HepG2 (cell line): ENCODE measurements around the gene GSPT1. TPM values are rescaled to one million over a fixed set of nuclear protein-coding genes. Genes with fewer than 3 reads are reported as not detected.

Source experiments
- CC2D1A ChIP-seq: sonication (generic); formaldehyde crosslinking; IDR thresholded peaks from 2 replicates; pipeline ENCODE4 v1.8.1; 2023; ENCODE audit warnings: mild to moderate bottlenecking, missing genetic modification reagents
- CREB1 ChIP-seq, 2 experiments: fragments of 450-650 bp in 1 of 2; IDR thresholded peaks; 2 replicates each; pipeline ENCODE4 v1.6.1; 2016 to 2017; ENCODE audit warnings: control low read depth in 1 of 2, mild to moderate bottlenecking in 1 of 2, missing compliant biosample characterization in 1 of 2, missing genetic modification characterization in 1 of 2
- GATAD1 ChIP-seq: IDR thresholded peaks from 2 replicates; pipeline ENCODE4 v1.6.1; 2016; ENCODE audit warnings: missing genetic modification reagents, missing compliant biosample characterization
- GFI1 ChIP-seq: sonication (generic); formaldehyde crosslinking; IDR thresholded peaks from 2 replicates; pipeline ENCODE4 v1.5.0; 2020; ENCODE audit warnings: missing genetic modification reagents, mild to moderate bottlenecking, borderline replicate concordance
- HDAC1 ChIP-seq: sonication (generic); formaldehyde crosslinking; IDR thresholded peaks from 2 replicates; pipeline ENCODE4 v1.5.1; 2020; ENCODE audit warnings: mild to moderate bottlenecking, missing genetic modification reagents
- HOXA3 ChIP-seq: sonication (generic); formaldehyde crosslinking; IDR thresholded peaks from 2 replicates; pipeline ENCODE4 v1.5.0; 2020; ENCODE audit warnings: missing genetic modification reagents
- MAFK ChIP-seq, 2 experiments: IDR thresholded peaks in 1 of 2; conservative IDR thresholded peaks in 1 of 2; 2 replicates each; pipeline ENCODE4 v1.6.1; 2011; ENCODE audit warnings: improper control_type of control experiment in 2 of 2, low read length in 2 of 2
- MED8 ChIP-seq: sonication (generic); formaldehyde crosslinking; IDR thresholded peaks from 2 replicates; pipeline ENCODE4 v1.8.1; 2023; ENCODE audit warnings: mild to moderate bottlenecking, missing genetic modification reagents; ENCODE audit not compliant: insufficient replicate concordance
- MIER3 ChIP-seq: IDR thresholded peaks from 2 replicates; pipeline ENCODE4 v1.6.1; 2016; ENCODE audit warnings: missing compliant biosample characterization, borderline replicate concordance
- NAIF1 ChIP-seq: sonication (generic); formaldehyde crosslinking; IDR thresholded peaks from 2 replicates; pipeline ENCODE4 v1.5.0; 2020; ENCODE audit warnings: mild to moderate bottlenecking, missing genetic modification reagents, borderline replicate concordance
- PITX1 ChIP-seq: sonication (generic); formaldehyde crosslinking; IDR thresholded peaks from 2 replicates; pipeline ENCODE4 v1.5.1; 2020; ENCODE audit warnings: mild to moderate bottlenecking, missing genetic modification reagents
- RBAK ChIP-seq: sonication (generic); formaldehyde crosslinking; IDR thresholded peaks from 2 replicates; pipeline ENCODE4 v1.5.1; 2020; ENCODE audit warnings: mild to moderate bottlenecking, missing genetic modification reagents
- SCMH1 ChIP-seq: sonication (generic); formaldehyde crosslinking; IDR thresholded peaks from 2 replicates; pipeline ENCODE4 v1.9.0; 2021; ENCODE audit warnings: missing genetic modification reagents, mild to moderate bottlenecking, borderline replicate concordance
- SIX1 ChIP-seq: sonication (generic); formaldehyde crosslinking; IDR thresholded peaks from 2 replicates; pipeline ENCODE4 v1.4.0; 2020; ENCODE audit warnings: missing genetic modification reagents, borderline replicate concordance
- SNAPC2 ChIP-seq: sonication (generic); formaldehyde crosslinking; IDR thresholded peaks from 2 replicates; pipeline ENCODE4 v1.8.1; 2022; ENCODE audit warnings: mild to moderate bottlenecking, missing genetic modification reagents
- TBP ChIP-seq: sonication (generic); formaldehyde crosslinking; IDR thresholded peaks from 2 replicates; pipeline ENCODE4 v1.5.0; 2020; ENCODE audit warnings: missing genetic modification reagents
- ZBTB8A ChIP-seq: sonication (generic); formaldehyde crosslinking; IDR thresholded peaks from 2 replicates; pipeline ENCODE4 v1.4.0; 2020; ENCODE audit warnings: mild to moderate bottlenecking, low read depth, missing genetic modification reagents, borderline replicate concordance
- ZNF543 ChIP-seq: sonication (generic); formaldehyde crosslinking; IDR thresholded peaks from 2 replicates; pipeline ENCODE4 v1.4.0; 2020; ENCODE audit warnings: mild to moderate bottlenecking, missing genetic modification reagents
- ZNF562 ChIP-seq: sonication (generic); formaldehyde crosslinking; IDR thresholded peaks from 2 replicates; pipeline ENCODE4 v1.8.0; 2022; ENCODE audit warnings: missing genetic modification reagents, borderline replicate concordance
- ZNF709 ChIP-seq: sonication (generic); formaldehyde crosslinking; IDR thresholded peaks from 2 replicates; pipeline ENCODE4 v1.5.0; 2020; ENCODE audit warnings: mild to moderate bottlenecking, missing genetic modification reagents
- ZNF720 ChIP-seq: sonication (generic); formaldehyde crosslinking; IDR thresholded peaks from 2 replicates; pipeline ENCODE4 v1.4.0; 2020; ENCODE audit warnings: missing genetic modification reagents
- ZNF768 ChIP-seq: sonication (generic); formaldehyde crosslinking; IDR thresholded peaks from 2 replicates; pipeline ENCODE4 v1.4.0; 2020; ENCODE audit warnings: missing genetic modification reagents
- polyA plus RNA-seq, 8 experiments: library from polyadenylated mRNA; depleted of rRNA in 3 of 8; stranded (reverse) in 7 of 8; unstranded in 1 of 8; fragments of >200 nt; fragmentation: Illumina TruSeq in 4 of 8; extraction: Trizol in 4 of 8; gene quantifications; 2 replicates each; pipeline versions ENCODE4 v1.2.1 to v1.2.3, GENCODE V29; 2011 to 2016; ENCODE audit warnings: low read depth in 4 of 8, missing spikeins in 1 of 8, mixed read lengths in 1 of 8; ENCODE audit not compliant: insufficient read depth in 1 of 8
- total RNA-seq, 5 experiments: library from RNA; depleted of rRNA; stranded (reverse); fragments of >200 nt; fragmentation: Illumina TruSeq; extraction: Trizol; gene quantifications; 2 replicates each; pipeline ENCODE4 v1.2.3, GENCODE V29; 2016; ENCODE audit warnings: low read depth in 1 of 5
- TF ChIP-seq, protein P1 (sequence below): sonication (generic); formaldehyde crosslinking; IDR thresholded peaks from 2 replicates; pipeline ENCODE4 v1.4.0; 2020; ENCODE audit warnings: missing genetic modification reagents
- TF ChIP-seq, protein P2 (sequence below): sonication (generic); formaldehyde crosslinking; IDR thresholded peaks from 2 replicates; pipeline ENCODE4 v1.8.1; 2023; ENCODE audit warnings: missing genetic modification reagents, inconsistent platforms, borderline replicate concordance
- TF ChIP-seq, protein P3 (sequence below): sonication (generic); formaldehyde crosslinking; IDR thresholded peaks from 2 replicates; pipeline ENCODE4 v1.4.0; 2020; ENCODE audit warnings: mild to moderate bottlenecking, missing genetic modification reagents
- TF ChIP-seq, protein P4 (sequence below): IDR thresholded peaks from 2 replicates; pipeline ENCODE4 v1.6.1; 2018; ENCODE audit warnings: missing genetic modification reagents

GSPT1 gene
- total and polyA plus RNA-seq, 2 of the 13 experiments (the other 11 are each of a cell fraction or from before 2014, with no cell fraction given): 120 to 316 TPM

DNA sequence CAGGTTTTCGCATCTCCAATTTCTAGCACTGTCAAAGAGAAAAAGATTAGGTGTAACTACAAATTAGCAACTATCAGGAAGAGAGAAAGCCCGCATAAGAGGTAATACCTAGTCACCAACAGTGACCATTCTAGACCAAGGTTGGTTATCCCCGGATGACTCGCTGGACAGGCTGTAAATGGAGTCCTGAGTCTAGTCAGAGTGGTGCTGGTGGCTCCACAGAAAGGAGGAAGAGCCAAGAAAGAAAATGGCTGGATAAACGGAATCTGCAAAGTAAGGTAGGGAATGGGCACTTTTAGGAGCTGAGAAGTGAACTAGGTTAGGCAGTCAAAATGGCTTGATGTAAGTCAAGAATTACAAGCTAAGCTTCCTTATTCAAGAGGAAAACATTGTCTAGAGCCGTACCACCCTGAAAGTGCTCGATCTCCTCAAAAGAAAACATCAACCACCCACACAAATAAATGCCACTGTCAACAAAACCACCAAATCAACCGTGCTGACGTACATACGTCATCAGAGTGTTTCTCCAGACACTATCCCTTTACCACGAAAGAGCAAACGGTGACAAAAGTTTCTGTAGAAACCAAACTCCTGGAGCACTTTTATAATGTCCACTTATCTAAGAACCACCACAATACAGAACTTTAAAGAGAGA lies 2.2 kb downstream of the GSPT1 start (continued):
- TF ChIP-seq, protein P1, sequence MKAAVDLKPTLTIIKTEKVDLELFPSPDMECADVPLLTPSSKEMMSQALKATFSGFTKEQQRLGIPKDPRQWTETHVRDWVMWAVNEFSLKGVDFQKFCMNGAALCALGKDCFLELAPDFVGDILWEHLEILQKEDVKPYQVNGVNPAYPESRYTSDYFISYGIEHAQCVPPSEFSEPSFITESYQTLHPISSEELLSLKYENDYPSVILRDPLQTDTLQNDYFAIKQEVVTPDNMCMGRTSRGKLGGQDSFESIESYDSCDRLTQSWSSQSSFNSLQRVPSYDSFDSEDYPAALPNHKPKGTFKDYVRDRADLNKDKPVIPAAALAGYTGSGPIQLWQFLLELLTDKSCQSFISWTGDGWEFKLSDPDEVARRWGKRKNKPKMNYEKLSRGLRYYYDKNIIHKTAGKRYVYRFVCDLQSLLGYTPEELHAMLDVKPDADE (CRISPR knock-in tag): no peak
- TF ChIP-seq SIX1 (no peak), MED8 (CRISPR knock-in tag) (no peak), TBP (CRISPR knock-in tag) (no peak), RBAK (CRISPR knock-in tag) (no peak), ZNF720 (no peak), MIER3 (CRISPR knock-in tag) (no peak), HOXA3 (CRISPR knock-in tag) (no peak), ZBTB8A (CRISPR knock-in tag) (no peak), HDAC1 (CRISPR knock-in tag) (0 out of 2 replicates have a peak, but pooled peaks have one; percentile 42), GFI1 (0 out of 2 replicates have a peak, but pooled peaks have one; percentile 20), NAIF1 (CRISPR knock-in tag) (no peak), SNAPC2 (CRISPR knock-in tag) (no peak), PITX1 (CRISPR knock-in tag) (no peak), CREB1 (IDR thresholded peaks at IDR 0.05) (peak; percentile 92), CREB1 (CRISPR knock-in tag; IDR thresholded peaks at IDR 0.05) (no peak), ZNF768 (no peak), SCMH1 (CRISPR knock-in tag) (no peak), ZNF709 (CRISPR knock-in tag) (no peak), ZNF543 (CRISPR knock-in tag) (no peak), MAFK (conservative IDR thresholded peaks at IDR 0.05 in 1 of 2, IDR thresholded peaks at IDR 0.05 in 1 of 2; ENCODE audit: low read length in 2 of 2) (peak in 1 of 2 experiments; percentile 42; a peak in 3 of 4 replicates), ZNF562 (CRISPR knock-in tag) (no peak), GATAD1 (0 out of 2 replicates have a peak, but pooled peaks have one; percentile 10), CC2D1A (CRISPR knock-in tag) (no peak)
- TF ChIP-seq, protein P2, sequence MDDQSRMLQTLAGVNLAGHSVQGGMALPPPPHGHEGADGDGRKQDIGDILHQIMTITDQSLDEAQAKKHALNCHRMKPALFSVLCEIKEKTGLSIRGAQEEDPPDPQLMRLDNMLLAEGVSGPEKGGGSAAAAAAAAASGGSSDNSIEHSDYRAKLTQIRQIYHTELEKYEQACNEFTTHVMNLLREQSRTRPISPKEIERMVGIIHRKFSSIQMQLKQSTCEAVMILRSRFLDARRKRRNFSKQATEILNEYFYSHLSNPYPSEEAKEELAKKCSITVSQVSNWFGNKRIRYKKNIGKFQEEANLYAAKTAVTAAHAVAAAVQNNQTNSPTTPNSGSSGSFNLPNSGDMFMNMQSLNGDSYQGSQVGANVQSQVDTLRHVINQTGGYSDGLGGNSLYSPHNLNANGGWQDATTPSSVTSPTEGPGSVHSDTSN (CRISPR knock-in tag): no peak
- TF ChIP-seq, protein P3, sequence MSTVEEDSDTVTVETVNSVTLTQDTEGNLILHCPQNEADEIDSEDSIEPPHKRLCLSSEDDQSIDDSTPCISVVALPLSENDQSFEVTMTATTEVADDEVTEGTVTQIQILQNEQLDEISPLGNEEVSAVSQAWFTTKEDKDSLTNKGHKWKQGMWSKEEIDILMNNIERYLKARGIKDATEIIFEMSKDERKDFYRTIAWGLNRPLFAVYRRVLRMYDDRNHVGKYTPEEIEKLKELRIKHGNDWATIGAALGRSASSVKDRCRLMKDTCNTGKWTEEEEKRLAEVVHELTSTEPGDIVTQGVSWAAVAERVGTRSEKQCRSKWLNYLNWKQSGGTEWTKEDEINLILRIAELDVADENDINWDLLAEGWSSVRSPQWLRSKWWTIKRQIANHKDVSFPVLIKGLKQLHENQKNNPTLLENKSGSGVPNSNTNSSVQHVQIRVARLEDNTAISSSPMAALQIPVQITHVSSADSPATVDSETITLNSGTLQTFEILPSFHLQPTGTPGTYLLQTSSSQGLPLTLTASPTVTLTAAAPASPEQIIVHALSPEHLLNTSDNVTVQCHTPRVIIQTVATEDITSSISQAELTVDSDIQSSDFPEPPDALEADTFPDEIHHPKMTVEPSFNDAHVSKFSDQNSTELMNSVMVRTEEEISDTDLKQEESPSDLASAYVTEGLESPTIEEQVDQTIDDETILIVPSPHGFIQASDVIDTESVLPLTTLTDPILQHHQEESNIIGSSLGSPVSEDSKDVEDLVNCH (CRISPR knock-in tag): no peak
- TF ChIP-seq, protein P4, sequence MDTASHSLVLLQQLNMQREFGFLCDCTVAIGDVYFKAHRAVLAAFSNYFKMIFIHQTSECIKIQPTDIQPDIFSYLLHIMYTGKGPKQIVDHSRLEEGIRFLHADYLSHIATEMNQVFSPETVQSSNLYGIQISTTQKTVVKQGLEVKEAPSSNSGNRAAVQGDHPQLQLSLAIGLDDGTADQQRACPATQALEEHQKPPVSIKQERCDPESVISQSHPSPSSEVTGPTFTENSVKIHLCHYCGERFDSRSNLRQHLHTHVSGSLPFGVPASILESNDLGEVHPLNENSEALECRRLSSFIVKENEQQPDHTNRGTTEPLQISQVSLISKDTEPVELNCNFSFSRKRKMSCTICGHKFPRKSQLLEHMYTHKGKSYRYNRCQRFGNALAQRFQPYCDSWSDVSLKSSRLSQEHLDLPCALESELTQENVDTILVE (CRISPR knock-in tag): no peak
